Transverse colon (tissue), 3 donors: Measurements from ENCODE around the gene TBL1X.

Experiments used
- EP300 ChIP-seq: sonication (generic); formaldehyde crosslinking; IDR thresholded peaks from one replicate; pipeline ENCODE4 v1.6.1; 2017; ENCODE audit warnings: antibody characterized with exemption, low read depth
- TF ChIP-seq, protein P1 (sequence below), 5 experiments: fragments of 200-600 bp in 3 of 5; fragments of 450-650 bp in 2 of 5; sonication (generic) in 3 of 5; IDR thresholded peaks; 1 replicate in 2 of 5; 2 replicates in 3 of 5; pipeline ENCODE4 v1.5.1; 2016 to 2017; ENCODE audit warnings: antibody characterized with exemption in 5 of 5, inconsistent platforms in 3 of 5, mild to moderate bottlenecking in 2 of 5, moderate library complexity in 1 of 5

DNA sequence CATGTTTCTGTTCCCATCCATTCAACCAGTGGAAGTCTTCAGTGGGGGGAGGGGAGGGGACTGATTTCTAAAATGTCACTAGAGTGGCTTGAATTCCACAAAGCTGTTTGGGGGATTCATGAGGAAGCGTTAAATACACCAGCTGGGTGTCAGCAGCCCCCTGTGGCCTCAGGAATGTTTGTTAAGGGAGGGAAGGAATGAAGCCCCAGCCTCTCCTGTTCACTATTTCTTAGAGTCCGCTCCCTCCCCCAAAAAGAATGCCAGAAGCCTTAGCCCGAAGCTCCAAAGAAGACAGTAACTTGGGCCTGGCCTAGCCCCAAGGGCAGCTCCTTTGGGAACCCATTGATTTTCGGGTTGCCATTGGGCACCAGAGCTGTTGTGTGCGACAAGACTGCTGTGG, 324.7 kb downstream of the TBL1X start:
- TF ChIP-seq, protein P1, sequence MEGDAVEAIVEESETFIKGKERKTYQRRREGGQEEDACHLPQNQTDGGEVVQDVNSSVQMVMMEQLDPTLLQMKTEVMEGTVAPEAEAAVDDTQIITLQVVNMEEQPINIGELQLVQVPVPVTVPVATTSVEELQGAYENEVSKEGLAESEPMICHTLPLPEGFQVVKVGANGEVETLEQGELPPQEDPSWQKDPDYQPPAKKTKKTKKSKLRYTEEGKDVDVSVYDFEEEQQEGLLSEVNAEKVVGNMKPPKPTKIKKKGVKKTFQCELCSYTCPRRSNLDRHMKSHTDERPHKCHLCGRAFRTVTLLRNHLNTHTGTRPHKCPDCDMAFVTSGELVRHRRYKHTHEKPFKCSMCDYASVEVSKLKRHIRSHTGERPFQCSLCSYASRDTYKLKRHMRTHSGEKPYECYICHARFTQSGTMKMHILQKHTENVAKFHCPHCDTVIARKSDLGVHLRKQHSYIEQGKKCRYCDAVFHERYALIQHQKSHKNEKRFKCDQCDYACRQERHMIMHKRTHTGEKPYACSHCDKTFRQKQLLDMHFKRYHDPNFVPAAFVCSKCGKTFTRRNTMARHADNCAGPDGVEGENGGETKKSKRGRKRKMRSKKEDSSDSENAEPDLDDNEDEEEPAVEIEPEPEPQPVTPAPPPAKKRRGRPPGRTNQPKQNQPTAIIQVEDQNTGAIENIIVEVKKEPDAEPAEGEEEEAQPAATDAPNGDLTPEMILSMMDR (IDR thresholded peaks at IDR 0.05) = no peak
- TF ChIP-seq EP300 = no peak
